SK-N-SH treated with all-trans-retinoic acid at 6 μM for 48 hours (cell line): ENCODE results near the gene KIF3C.
"Not testable (repeated sequence)": the region's sequence is repeated elsewhere in the genome, so short reads cannot be mapped to it uniquely, and the experiment has no call there.

ENCODE experiments used
- ATAC-seq: fragments of 200-7000 bp; cut with Tn5 transposase; 3 replicates; pipeline ENCODE4 v1.9.1; 2020; ENCODE audit warnings: mild to moderate bottlenecking, moderate library complexity
- ARNTL ChIP-seq: fragments of 450-650 bp; formaldehyde crosslinking; IDR thresholded peaks from 2 replicates; pipeline ENCODE4 v1.5.0; 2020; ENCODE audit warnings: low read depth, mild to moderate bottlenecking, moderate library complexity, borderline replicate concordance
- BACH2 ChIP-seq: fragments of 250-450 bp; sonication (Bioruptor Pico); IDR thresholded peaks from 2 replicates; pipeline ENCODE4 v1.9.0; 2021; ENCODE audit warnings: mild to moderate bottlenecking, borderline replicate concordance
- CSDC2 ChIP-seq: fragments of 250-450 bp; sonication (Bioruptor Pico); IDR thresholded peaks from 2 replicates; pipeline ENCODE4 v1.5.0; 2020; ENCODE audit warnings: mild to moderate bottlenecking, moderate library complexity
- ESRRG ChIP-seq: fragments of 250-450 bp; sonication (Bioruptor Pico); IDR thresholded peaks from 2 replicates; pipeline ENCODE4 v1.6.1; 2021; ENCODE audit warnings: mild to moderate bottlenecking
- GLIS3 ChIP-seq: fragments of 250-450 bp; sonication (Bioruptor Pico); IDR thresholded peaks from 2 replicates; pipeline ENCODE4 v1.5.0; 2020; ENCODE audit warnings: mild to moderate bottlenecking, moderate library complexity
- ISL1 ChIP-seq: fragments of 250-450 bp; sonication (Bioruptor Pico); IDR thresholded peaks from 2 replicates; pipeline ENCODE4 v2.1.2; 2022; ENCODE audit warnings: mild to moderate bottlenecking, moderate library complexity
- OSR1 ChIP-seq: fragments of 250-450 bp; sonication (Bioruptor Pico); IDR thresholded peaks from 2 replicates; pipeline ENCODE4 v1.8.0; 2022; ENCODE audit warnings: moderate library complexity, mild to moderate bottlenecking, inconsistent platforms
- PPARA ChIP-seq: fragments of 250-450 bp; sonication (Bioruptor Pico); IDR thresholded peaks from 2 replicates; pipeline ENCODE4 v1.5.0; 2020; ENCODE audit warnings: mild to moderate bottlenecking, borderline replicate concordance
- RARB ChIP-seq: fragments of 250-450 bp; sonication (Bioruptor Pico); IDR thresholded peaks from 2 replicates; pipeline ENCODE4 v1.8.0; 2021; ENCODE audit warnings: mild to moderate bottlenecking, moderate library complexity
- SNAI2 ChIP-seq: fragments of 250-450 bp; sonication (Bioruptor Pico); IDR thresholded peaks from 2 replicates; pipeline ENCODE4 v1.5.0; 2020; ENCODE audit warnings: mild to moderate bottlenecking, moderate library complexity
- TCF4 ChIP-seq: fragments of 250-450 bp; sonication (Bioruptor Pico); IDR thresholded peaks from 2 replicates; pipeline ENCODE4 v1.8.0; 2021; ENCODE audit warnings: mild to moderate bottlenecking, moderate library complexity, borderline replicate concordance
- TOX ChIP-seq: fragments of 250-450 bp; sonication (Bioruptor Pico); IDR thresholded peaks from 2 replicates; pipeline ENCODE4 v1.8.0; 2021; ENCODE audit warnings: mild to moderate bottlenecking, moderate library complexity, borderline replicate concordance
- ZC3H10 ChIP-seq: fragments of 250-450 bp; sonication (Bioruptor Pico); IDR thresholded peaks from 2 replicates; pipeline ENCODE4 v1.5.1; 2021; ENCODE audit warnings: mild to moderate bottlenecking, moderate library complexity
- ZFP30 ChIP-seq: fragments of 450-650 bp; formaldehyde crosslinking; IDR thresholded peaks from 2 replicates; pipeline ENCODE4 v1.5.0; 2022; ENCODE audit warnings: mild to moderate bottlenecking, moderate library complexity
- ZNF565 ChIP-seq: fragments of 450-650 bp; formaldehyde crosslinking; conservative IDR thresholded peaks from 2 replicates; pipeline ENCODE4 v1.5.0; 2020; ENCODE audit warnings: low read depth, mild to moderate bottlenecking, moderate library complexity
- ZNF70 ChIP-seq: fragments of 450-650 bp; formaldehyde crosslinking; IDR thresholded peaks from 2 replicates; pipeline ENCODE4 v1.5.0; 2020; ENCODE audit warnings: mild to moderate bottlenecking, moderate library complexity
- ZNF8 ChIP-seq: fragments of 450-650 bp; formaldehyde crosslinking; IDR thresholded peaks from 2 replicates; pipeline ENCODE4 v1.5.0; 2020; ENCODE audit warnings: mild to moderate bottlenecking, moderate library complexity
- TF ChIP-seq, protein P1 (sequence below): fragments of 250-450 bp; sonication (Bioruptor Pico); IDR thresholded peaks from 2 replicates; pipeline ENCODE4 v1.8.0; 2021; ENCODE audit warnings: low read depth, mild to moderate bottlenecking, moderate library complexity, borderline replicate concordance
- TF ChIP-seq, protein P2 (sequence below): fragments of 250-450 bp; sonication (Bioruptor Pico); IDR thresholded peaks from 2 replicates; pipeline ENCODE4 v1.5.1; 2020; ENCODE audit warnings: low read depth, mild to moderate bottlenecking, moderate library complexity
- TF ChIP-seq, protein P3 (sequence below): fragments of 250-450 bp; sonication (Bioruptor Pico); IDR thresholded peaks from 2 replicates; pipeline ENCODE4 v1.8.0; 2020; ENCODE audit warnings: mild to moderate bottlenecking, moderate library complexity, borderline replicate concordance
- TF ChIP-seq, protein P4 (sequence below): fragments of 250-450 bp; sonication (Bioruptor Pico); IDR thresholded peaks from 2 replicates; pipeline ENCODE4 v1.5.1; 2021; ENCODE audit warnings: mild to moderate bottlenecking, moderate library complexity

KIF3C gene

DNA sequence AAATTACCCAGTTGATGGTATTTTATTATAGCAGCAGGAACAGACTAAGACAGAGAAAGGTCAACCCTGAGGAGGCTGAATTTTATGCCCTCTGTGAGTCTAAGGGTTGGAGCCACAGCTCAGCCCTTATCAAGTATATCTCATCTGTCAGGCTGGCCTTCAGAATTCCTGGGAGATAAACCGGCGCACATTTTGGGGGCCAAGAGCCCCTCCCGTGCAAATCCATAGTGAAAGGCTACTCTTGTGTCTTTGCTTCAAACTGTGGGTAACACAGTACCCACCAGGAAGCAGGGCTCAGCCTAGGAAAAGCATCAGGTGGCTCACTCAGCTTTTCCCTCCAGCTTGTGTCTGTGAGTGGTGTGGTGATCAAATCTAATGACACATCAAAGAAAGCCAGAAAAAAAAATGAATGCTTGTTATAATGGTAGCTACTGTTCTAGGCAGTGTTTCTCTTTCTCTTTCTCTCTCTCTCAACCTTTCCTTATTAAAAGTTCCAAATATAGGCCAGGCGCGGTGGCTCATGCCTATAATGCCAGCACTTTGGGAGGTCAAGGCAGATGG lies 79.0 kb downstream of the KIF3C start (continued):
- TF ChIP-seq, protein P1, sequence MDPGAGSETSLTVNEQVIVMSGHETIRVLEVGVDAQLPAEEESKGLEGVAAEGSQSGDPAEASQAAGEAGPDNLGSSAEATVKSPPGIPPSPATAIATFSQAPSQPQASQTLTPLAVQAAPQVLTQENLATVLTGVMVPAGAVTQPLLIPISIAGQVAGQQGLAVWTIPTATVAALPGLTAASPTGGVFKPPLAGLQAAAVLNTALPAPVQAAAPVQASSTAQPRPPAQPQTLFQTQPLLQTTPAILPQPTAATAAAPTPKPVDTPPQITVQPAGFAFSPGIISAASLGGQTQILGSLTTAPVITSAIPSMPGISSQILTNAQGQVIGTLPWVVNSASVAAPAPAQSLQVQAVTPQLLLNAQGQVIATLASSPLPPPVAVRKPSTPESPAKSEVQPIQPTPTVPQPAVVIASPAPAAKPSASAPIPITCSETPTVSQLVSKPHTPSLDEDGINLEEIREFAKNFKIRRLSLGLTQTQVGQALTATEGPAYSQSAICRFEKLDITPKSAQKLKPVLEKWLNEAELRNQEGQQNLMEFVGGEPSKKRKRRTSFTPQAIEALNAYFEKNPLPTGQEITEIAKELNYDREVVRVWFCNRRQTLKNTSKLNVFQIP = no peak
- TF ChIP-seq ESRRG (no peak), GLIS3 (CRISPR knock-in tag) (no peak)
- TF ChIP-seq, protein P2, sequence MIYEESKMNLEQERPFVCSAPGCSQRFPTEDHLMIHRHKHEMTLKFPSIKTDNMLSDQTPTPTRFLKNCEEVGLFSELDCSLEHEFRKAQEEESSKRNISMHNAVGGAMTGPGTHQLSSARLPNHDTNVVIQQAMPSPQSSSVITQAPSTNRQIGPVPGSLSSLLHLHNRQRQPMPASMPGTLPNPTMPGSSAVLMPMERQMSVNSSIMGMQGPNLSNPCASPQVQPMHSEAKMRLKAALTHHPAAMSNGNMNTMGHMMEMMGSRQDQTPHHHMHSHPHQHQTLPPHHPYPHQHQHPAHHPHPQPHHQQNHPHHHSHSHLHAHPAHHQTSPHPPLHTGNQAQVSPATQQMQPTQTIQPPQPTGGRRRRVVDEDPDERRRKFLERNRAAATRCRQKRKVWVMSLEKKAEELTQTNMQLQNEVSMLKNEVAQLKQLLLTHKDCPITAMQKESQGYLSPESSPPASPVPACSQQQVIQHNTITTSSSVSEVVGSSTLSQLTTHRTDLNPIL (CRISPR knock-in tag) = no peak

DNA sequence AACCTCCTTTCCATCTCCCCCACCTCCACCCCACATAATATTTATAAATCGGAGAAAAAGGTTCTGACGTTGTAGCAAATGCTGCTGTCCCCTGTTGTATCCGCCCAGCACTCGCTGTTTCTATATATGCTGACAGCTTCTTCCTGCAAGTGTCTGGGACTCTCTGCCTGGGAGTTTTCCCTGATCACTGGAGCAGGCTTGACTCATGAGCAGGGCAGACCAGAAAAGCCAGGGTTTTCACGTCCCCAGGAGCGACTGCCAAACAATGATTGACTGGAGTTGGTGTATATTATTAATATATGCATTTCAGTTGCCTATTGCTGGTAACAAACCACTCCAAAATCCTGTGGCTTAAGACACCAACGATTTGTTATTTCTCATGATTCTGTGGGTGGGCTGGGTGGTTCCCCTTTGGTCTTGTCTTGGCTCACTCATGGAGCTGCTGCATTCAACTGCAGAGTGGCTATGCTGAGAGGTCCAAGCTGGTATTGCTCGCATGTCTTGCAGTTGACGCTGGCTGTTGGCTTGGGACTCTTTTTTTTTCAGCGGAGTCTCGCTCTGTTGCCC lies 82.8 kb downstream of the KIF3C start:
- TF ChIP-seq, protein P3, sequence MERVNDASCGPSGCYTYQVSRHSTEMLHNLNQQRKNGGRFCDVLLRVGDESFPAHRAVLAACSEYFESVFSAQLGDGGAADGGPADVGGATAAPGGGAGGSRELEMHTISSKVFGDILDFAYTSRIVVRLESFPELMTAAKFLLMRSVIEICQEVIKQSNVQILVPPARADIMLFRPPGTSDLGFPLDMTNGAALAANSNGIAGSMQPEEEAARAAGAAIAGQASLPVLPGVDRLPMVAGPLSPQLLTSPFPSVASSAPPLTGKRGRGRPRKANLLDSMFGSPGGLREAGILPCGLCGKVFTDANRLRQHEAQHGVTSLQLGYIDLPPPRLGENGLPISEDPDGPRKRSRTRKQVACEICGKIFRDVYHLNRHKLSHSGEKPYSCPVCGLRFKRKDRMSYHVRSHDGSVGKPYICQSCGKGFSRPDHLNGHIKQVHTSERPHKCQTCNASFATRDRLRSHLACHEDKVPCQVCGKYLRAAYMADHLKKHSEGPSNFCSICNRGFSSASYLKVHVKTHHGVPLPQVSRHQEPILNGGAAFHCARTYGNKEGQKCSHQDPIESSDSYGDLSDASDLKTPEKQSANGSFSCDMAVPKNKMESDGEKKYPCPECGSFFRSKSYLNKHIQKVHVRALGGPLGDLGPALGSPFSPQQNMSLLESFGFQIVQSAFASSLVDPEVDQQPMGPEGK = no peak
- TF ChIP-seq TOX (CRISPR knock-in tag) (no peak), ZNF70 (CRISPR knock-in tag) (no peak), ZNF8 (CRISPR knock-in tag) (no peak), OSR1 (CRISPR knock-in tag) (no peak), ZC3H10 (CRISPR knock-in tag) (no peak), TCF4 (CRISPR knock-in tag) (no peak), BACH2 (CRISPR knock-in tag) (no peak), SNAI2 (no peak), RARB (no peak), ZNF565 (CRISPR knock-in tag) (no peak), ISL1 (no peak), CSDC2 (CRISPR knock-in tag) (no peak), ARNTL (CRISPR knock-in tag) (no peak), PPARA (CRISPR knock-in tag) (no peak), ZFP30 (CRISPR knock-in tag) (no peak)
- TF ChIP-seq, protein P1 = no peak
- TF ChIP-seq, protein P2 (CRISPR knock-in tag) = no peak
- TF ChIP-seq, protein P4, sequence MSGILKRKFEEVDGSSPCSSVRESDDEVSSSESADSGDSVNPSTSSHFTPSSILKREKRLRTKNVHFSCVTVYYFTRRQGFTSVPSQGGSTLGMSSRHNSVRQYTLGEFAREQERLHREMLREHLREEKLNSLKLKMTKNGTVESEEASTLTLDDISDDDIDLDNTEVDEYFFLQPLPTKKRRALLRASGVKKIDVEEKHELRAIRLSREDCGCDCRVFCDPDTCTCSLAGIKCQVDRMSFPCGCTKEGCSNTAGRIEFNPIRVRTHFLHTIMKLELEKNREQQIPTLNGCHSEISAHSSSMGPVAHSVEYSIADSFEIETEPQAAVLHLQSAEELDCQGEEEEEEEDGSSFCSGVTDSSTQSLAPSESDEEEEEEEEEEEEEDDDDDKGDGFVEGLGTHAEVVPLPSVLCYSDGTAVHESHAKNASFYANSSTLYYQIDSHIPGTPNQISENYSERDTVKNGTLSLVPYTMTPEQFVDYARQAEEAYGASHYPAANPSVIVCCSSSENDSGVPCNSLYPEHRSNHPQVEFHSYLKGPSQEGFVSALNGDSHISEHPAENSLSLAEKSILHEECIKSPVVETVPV (CRISPR knock-in tag) = no peak
- no peak for ATAC-seq

DNA sequence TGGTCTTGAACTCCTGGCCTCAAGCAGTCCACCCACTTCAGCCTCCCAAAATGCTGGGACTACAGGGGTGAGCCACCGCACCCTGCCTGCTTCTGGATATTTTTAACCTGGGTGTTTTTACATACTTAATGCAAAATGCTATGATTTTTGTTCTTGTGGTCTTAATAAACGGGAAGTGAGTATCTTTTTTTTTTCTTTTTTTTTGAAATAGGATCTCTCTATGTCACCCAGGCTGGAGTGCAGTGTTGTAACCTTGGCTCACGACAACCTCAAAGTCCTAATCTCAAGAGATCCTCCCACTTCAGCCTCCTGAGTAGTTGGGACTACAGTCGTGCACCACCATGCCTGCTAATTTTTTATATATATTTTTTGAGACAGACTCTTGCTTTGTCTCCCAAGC lies 84.8 kb downstream of the KIF3C start:
- TF ChIP-seq, protein P1 = no peak
- TF ChIP-seq, protein P2 (CRISPR knock-in tag) = no peak
- no peak for TF ChIP-seq OSR1 (CRISPR knock-in tag)
- no peak for TF ChIP-seq ZFP30 (CRISPR knock-in tag)
- no peak for TF ChIP-seq ARNTL (CRISPR knock-in tag)
- TF ChIP-seq ESRRG = no peak
- TF ChIP-seq BACH2 (CRISPR knock-in tag) = no peak
- TF ChIP-seq ISL1 = no peak
- TF ChIP-seq CSDC2 (CRISPR knock-in tag) = no peak
- TF ChIP-seq ZNF8 (CRISPR knock-in tag) = no peak
- no peak for TF ChIP-seq GLIS3 (CRISPR knock-in tag)
- TF ChIP-seq, protein P3 = no peak
- no peak for TF ChIP-seq SNAI2
- no peak for ATAC-seq

DNA sequence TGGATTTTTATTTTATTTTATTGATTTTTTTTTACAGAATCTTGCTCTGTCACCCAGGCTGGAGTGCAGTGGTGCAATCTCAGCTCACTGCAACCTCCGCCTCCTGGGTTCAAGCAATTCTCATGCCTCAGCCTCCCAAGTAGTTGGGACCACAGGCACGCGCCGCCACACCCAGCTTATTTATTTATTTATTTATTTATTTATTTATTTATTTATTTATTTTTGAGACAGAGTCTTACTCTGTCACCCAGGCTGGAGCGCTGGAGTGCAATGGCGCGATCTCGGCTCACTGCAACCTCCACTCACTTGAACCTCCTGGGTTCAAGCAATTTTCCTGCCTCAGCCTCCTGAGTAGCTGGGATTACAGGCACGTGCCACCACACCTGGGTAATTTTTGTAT lies 86.0 kb downstream of the KIF3C start:
- ATAC-seq = not testable (repeated sequence)
